ENCODE results near the gene OSBP2. TPM values are rescaled to one million over a fixed set of nuclear protein-coding genes. Genes with fewer than 3 reads are reported as not detected.

Gene OSBP2
- total RNA-seq, 1 donor from 2014 or later, result 0.53 TPM

DNA sequence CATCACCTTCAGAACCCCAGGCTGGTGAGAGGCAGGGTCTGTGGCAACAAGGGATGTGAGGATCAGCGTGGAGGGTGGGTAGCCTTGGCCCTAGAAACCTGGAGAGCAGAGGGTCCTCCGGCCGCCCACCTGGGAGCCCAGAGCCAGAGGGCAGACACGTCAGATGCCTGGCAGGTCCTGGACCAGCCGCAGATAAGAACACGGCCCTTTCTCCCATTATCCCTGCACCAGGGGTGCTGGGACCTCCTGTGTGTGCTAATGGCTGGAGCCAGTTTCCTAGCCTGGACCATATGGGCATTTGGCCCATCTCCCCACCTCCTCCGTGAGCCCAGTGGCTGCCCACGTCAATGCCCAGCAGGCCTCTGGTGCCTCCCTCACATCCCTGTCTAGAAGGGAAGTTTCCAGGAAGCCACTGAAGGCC, 185.5 kb downstream of the OSBP2 start:
- Histone ChIP-seq H3K36me3 (no peaks in the 10 kb centered on the region), H3K4me1 (peaks cover 0 to 6% of the 10 kb centered on the region in 2 donors), H3K9me3 (no peaks in the 10 kb centered on the region), H3K27me3 (no peaks in the 10 kb centered on the region), H3K4me3 (no peak overlapping the region), H3K27ac (no peak overlapping the region)
- DNase-seq (ENCODE audit: low spot score in 2 of 2), result no peak
- intact Hi-C loops (cut with DNase I), result no loop called here
- TF ChIP-seq, protein P1, sequence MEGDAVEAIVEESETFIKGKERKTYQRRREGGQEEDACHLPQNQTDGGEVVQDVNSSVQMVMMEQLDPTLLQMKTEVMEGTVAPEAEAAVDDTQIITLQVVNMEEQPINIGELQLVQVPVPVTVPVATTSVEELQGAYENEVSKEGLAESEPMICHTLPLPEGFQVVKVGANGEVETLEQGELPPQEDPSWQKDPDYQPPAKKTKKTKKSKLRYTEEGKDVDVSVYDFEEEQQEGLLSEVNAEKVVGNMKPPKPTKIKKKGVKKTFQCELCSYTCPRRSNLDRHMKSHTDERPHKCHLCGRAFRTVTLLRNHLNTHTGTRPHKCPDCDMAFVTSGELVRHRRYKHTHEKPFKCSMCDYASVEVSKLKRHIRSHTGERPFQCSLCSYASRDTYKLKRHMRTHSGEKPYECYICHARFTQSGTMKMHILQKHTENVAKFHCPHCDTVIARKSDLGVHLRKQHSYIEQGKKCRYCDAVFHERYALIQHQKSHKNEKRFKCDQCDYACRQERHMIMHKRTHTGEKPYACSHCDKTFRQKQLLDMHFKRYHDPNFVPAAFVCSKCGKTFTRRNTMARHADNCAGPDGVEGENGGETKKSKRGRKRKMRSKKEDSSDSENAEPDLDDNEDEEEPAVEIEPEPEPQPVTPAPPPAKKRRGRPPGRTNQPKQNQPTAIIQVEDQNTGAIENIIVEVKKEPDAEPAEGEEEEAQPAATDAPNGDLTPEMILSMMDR (IDR thresholded peaks at IDR 0.05), result no peak

GRCh38 chr22:30880847-30881246, 186.2 kb downstream of the OSBP2 start:
- Histone ChIP-seq H3K27me3 (no peaks in the 10 kb centered on the region), H3K9me3 (no peaks in the 10 kb centered on the region), H3K27ac (no peak overlapping the region), H3K36me3 (no peaks in the 10 kb centered on the region), H3K4me1 (peaks cover 0 to 5% of the 10 kb centered on the region in 2 donors), H3K4me3 (no peak overlapping the region)
- TF ChIP-seq, protein P1 (IDR thresholded peaks at IDR 0.05), result no peak
- intact Hi-C loops (cut with DNase I), result no loop called here
- no peak for DNase-seq (ENCODE audit: low spot score in 2 of 2)

GRCh38 chr22:30881361-30882183, 186.9 kb downstream of the OSBP2 start:
- DNase-seq (ENCODE audit: low spot score in 2 of 2), result no peak
- H3K27me3 ChIP-seq, result no peaks in the 10 kb centered on the region
- no peak overlapping the region for H3K27ac ChIP-seq
- TF ChIP-seq, protein P1 (IDR thresholded peaks at IDR 0.05), result no peak
- no peaks in the 10 kb centered on the region for H3K9me3 ChIP-seq
- H3K4me3 ChIP-seq, result no peak overlapping the region
- intact Hi-C loops (cut with DNase I), result no loop called here
- H3K4me1 ChIP-seq, result no peaks in the 10 kb centered on the region
- H3K36me3 ChIP-seq, result no peaks in the 10 kb centered on the region

GRCh38 chr22:30882184-30882717, 187.6 kb downstream of the OSBP2 start:
- Histone ChIP-seq H3K27ac (no peak overlapping the region), H3K4me1 (no peaks in the 10 kb centered on the region), H3K9me3 (no peaks in the 10 kb centered on the region), H3K27me3 (no peaks in the 10 kb centered on the region), H3K36me3 (no peaks in the 10 kb centered on the region), H3K4me3 (no peak overlapping the region)
- TF ChIP-seq, protein P1 (IDR thresholded peaks at IDR 0.05), result no peak
- no peak for DNase-seq (ENCODE audit: low spot score in 2 of 2)
- intact Hi-C loops (cut with DNase I), result no loop called here

GRCh38 chr22:30882974-30883533, 188.4 kb downstream of the OSBP2 start:
- H3K27ac ChIP-seq, result no peak overlapping the region
- no peak for DNase-seq (ENCODE audit: low spot score in 2 of 2)
- H3K4me3 ChIP-seq, result no peak overlapping the region
- H3K9me3 ChIP-seq, result no peaks in the 10 kb centered on the region
- TF ChIP-seq, protein P1 (IDR thresholded peaks at IDR 0.05), result no peak
- no peaks in the 10 kb centered on the region for H3K4me1 ChIP-seq
- peaks cover 0 to under 1% of the 10 kb centered on the region in 2 donors for H3K36me3 ChIP-seq
- H3K27me3 ChIP-seq, result no peaks in the 10 kb centered on the region
- intact Hi-C loops (cut with DNase I), result no loop called here
